GM23338 (cell line): ENCODE results near the gene ARL8B. TPM values are rescaled to one million over a fixed set of nuclear protein-coding genes. Genes with fewer than 3 reads are reported as not detected.

ENCODE experiments used
- ATAC-seq: fragments of 200-7000 bp; cut with Tn5 transposase; 3 replicates; pipeline ENCODE4 v1.9.1; 2020
- DNase-seq: peaks from one replicate; pipeline ENCODE4 v3.0.0-alpha.2; 2015; ENCODE audit warnings: low spot score
- H2AFZ ChIP-seq: fragments of 200-600 bp; sonication (generic); 2 replicates; pipeline ENCODE4 v1.8.0; 2016; ENCODE audit warnings: antibody characterized with exemption, mild to moderate bottlenecking, moderate library complexity
- H3F3A ChIP-seq: fragments of 200-600 bp; sonication (generic); replicated peaks from 2 replicates; pipeline ENCODE4 v1.8.0; 2017; ENCODE audit warnings: antibody characterized with exemption, mixed run types, low read depth
- H3K27ac ChIP-seq: fragments of 200-600 bp; sonication (generic); 2 replicates; pipeline ENCODE4 v1.6.1; 2016; ENCODE audit warnings: low read depth
- H3K27me3 ChIP-seq: fragments of 200-600 bp; sonication (generic); 2 replicates; pipeline ENCODE4 v1.8.0; 2016; ENCODE audit warnings: mild to moderate bottlenecking, mixed run types, moderate library complexity; ENCODE audit not compliant: insufficient read depth
- H3K36me3 ChIP-seq: fragments of 200-600 bp; sonication (generic); 2 replicates; pipeline ENCODE4 v1.8.0; 2016; ENCODE audit warnings: mild to moderate bottlenecking; ENCODE audit not compliant: insufficient read depth
- H3K4me1 ChIP-seq: fragments of 200-600 bp; sonication (generic); 2 replicates; pipeline ENCODE4 v1.8.0; 2016; ENCODE audit warnings: mild to moderate bottlenecking, moderate library complexity; ENCODE audit not compliant: insufficient read depth
- H3K4me2 ChIP-seq: fragments of 200-600 bp; sonication (generic); 2 replicates; pipeline ENCODE4 v1.7.1; 2017; ENCODE audit warnings: mixed run types
- H3K4me3 ChIP-seq: fragments of 200-600 bp; sonication (generic); 2 replicates; pipeline ENCODE4 v1.6.1; 2016; ENCODE audit warnings: mixed run types
- H3K79me2 ChIP-seq: fragments of 200-600 bp; sonication (generic); replicated peaks from 2 replicates; pipeline ENCODE4 v1.8.0; 2017; ENCODE audit warnings: mild to moderate bottlenecking; ENCODE audit not compliant: insufficient read depth
- H3K9me2 ChIP-seq: fragments of 200-600 bp; sonication (generic); 2 replicates; pipeline ENCODE4 v1.8.0; 2017; ENCODE audit not compliant: insufficient read depth
- H4K20me1 ChIP-seq: fragments of 200-600 bp; sonication (generic); replicated peaks from 2 replicates; pipeline ENCODE4 v1.8.0; 2017; ENCODE audit warnings: mild to moderate bottlenecking; ENCODE audit not compliant: insufficient read depth
- H3K27ac Mint-ChIP-seq: 2 replicates; pipeline ENCODE4 v1.8.0; 2020; ENCODE audit warnings: inconsistent platforms, mild to moderate bottlenecking, moderate library complexity, mixed read lengths
- H3K27me3 Mint-ChIP-seq: 3 replicates; pipeline ENCODE4 v1.8.0; 2022; ENCODE audit warnings: low read depth, mild to moderate bottlenecking, moderate library complexity, mixed read lengths, inconsistent platforms; ENCODE audit not compliant: insufficient read depth, poor library complexity
- H3K36me3 Mint-ChIP-seq: 3 replicates; pipeline ENCODE4 v1.8.0; 2021; ENCODE audit warnings: low read depth, mild to moderate bottlenecking, inconsistent platforms, moderate library complexity, mixed read lengths
- H3K4me1 Mint-ChIP-seq: 3 replicates; pipeline ENCODE4 v1.8.0; 2020; ENCODE audit warnings: mild to moderate bottlenecking, inconsistent platforms, mixed read lengths
- H3K4me3 Mint-ChIP-seq: 3 replicates; pipeline ENCODE4 v1.8.0; 2021; ENCODE audit warnings: moderate library complexity, mild to moderate bottlenecking, inconsistent platforms, mixed read lengths
- H3K9me3 Mint-ChIP-seq: 3 replicates; pipeline ENCODE4 v1.8.0; 2020; ENCODE audit warnings: moderate library complexity, mild to moderate bottlenecking, inconsistent platforms, mixed read lengths
- CREB1 ChIP-seq: fragments of 250-450 bp; sonication (Bioruptor Pico); IDR thresholded peaks from 2 replicates; pipeline ENCODE4 v1.5.0; 2020; ENCODE audit warnings: low read depth, mild to moderate bottlenecking, moderate library complexity
- CTCF ChIP-seq, 2 experiments: fragments of 200-600 bp in 1 of 2; sonication (generic) in 1 of 2; conservative IDR thresholded peaks; 2 replicates each; pipeline versions ENCODE4 v1.5.1 to v1.6.1; 2016 to 2017; ENCODE audit warnings: antibody characterized with exemption in 2 of 2, low read depth in 2 of 2, mild to moderate bottlenecking in 2 of 2, moderate library complexity in 1 of 2
- EZH2 ChIP-seq: fragments of 200-600 bp; sonication (generic); IDR thresholded peaks from one replicate; pipeline ENCODE4 v1.8.0; 2017; ENCODE audit warnings: antibody characterized with exemption, mild to moderate bottlenecking, low read depth; ENCODE audit not compliant: unreplicated experiment
- EZH2phosphoT487 ChIP-seq: fragments of 200-600 bp; sonication (generic); IDR thresholded peaks from one replicate; pipeline ENCODE4 v1.8.1; 2018; ENCODE audit warnings: antibody characterized with exemption; ENCODE audit not compliant: unreplicated experiment
- JUNB ChIP-seq: IDR thresholded peaks from one replicate; pipeline ENCODE4 v1.6.1; 2016; ENCODE audit warnings: antibody characterized with exemption; ENCODE audit not compliant: unreplicated experiment
- NANOG ChIP-seq: IDR thresholded peaks from 2 replicates; pipeline ENCODE4 v1.6.1; 2016; ENCODE audit warnings: antibody characterized with exemption, borderline replicate concordance
- POLR2AphosphoS5 ChIP-seq: IDR thresholded peaks from 2 replicates; pipeline ENCODE4 v1.6.1; 2016; ENCODE audit warnings: antibody characterized with exemption, low read depth
- STAT1 ChIP-seq: IDR thresholded peaks from one replicate; pipeline ENCODE4 v1.6.1; 2016; ENCODE audit warnings: antibody characterized with exemption; ENCODE audit not compliant: unreplicated experiment
- ZNF114 ChIP-seq: fragments of 250-450 bp; sonication (Bioruptor Pico); IDR thresholded peaks from 2 replicates; pipeline ENCODE4 v1.5.0; 2020; ENCODE audit warnings: mild to moderate bottlenecking, moderate library complexity
- ZNF331 ChIP-seq: fragments of 250-450 bp; sonication (Bioruptor Pico); IDR thresholded peaks from 2 replicates; pipeline ENCODE4 v1.5.0; 2020; ENCODE audit warnings: low read depth, mild to moderate bottlenecking, moderate library complexity
- ZNF462 ChIP-seq: fragments of 250-450 bp; sonication (Bioruptor Pico); IDR thresholded peaks from 2 replicates; pipeline ENCODE4 v1.5.0; 2020; ENCODE audit warnings: mild to moderate bottlenecking, moderate library complexity
- polyA plus RNA-seq: library from polyadenylated mRNA; unstranded; fragments of >200 nt; fragmentation: Nextera tagmentation; extraction: Ambion mirVana; gene quantifications from 2 replicates; pipeline ENCODE4 v1.2.1, GENCODE V29; 2016
- total RNA-seq: library from RNA; depleted of rRNA; stranded (reverse); fragments of >200 nt; shearing (Covaris generic); gene quantifications from 2 replicates; pipeline ENCODE4 v1.2.3, GENCODE V29; 2014
- TF ChIP-seq, protein P1 (sequence below): IDR thresholded peaks from 2 replicates; pipeline ENCODE4 v1.6.1; 2016; ENCODE audit warnings: antibody characterized with exemption
- TF ChIP-seq, protein P2 (sequence below): IDR thresholded peaks from one replicate; pipeline ENCODE4 v1.6.1; 2018; ENCODE audit warnings: antibody characterized with exemption; ENCODE audit not compliant: unreplicated experiment

Gene ARL8B
- total and polyA plus RNA-seq, 2 experiments from 2014 or later = 25.5 to 40.8 TPM

DNA sequence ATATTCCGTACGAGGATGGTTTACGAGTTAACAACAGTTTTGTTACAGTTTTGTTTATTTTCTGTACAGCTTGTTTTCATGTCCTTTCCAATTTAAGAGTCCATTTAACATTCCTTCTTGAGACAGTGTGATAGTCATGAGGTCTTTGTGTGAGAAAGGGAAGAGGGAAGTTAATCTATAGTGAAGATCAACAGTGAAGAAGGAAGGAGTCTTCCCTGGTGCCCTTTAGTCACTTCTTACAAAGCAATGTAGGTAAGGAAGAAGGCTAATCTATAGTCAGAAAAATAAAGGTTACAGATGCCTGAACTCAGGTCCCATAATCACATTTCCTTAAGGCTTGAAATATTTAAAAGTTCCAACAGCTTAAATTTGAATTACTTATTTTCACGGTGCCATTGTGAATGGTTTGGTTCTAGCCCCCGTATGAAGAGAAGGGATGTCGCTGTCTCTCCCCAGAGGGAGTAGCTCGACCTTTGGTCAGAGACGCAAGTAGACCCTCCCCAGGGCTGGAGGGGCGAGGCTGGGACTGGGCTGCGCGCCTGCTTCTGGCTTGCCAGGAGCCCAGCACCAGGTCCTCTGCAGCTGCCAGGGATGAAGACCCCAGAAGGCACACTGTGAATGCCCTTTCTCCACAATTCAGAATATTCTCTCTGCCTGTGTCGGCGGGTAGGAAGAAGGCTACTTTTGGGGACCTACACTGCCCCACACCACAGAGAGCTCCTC, 100.4 kb downstream of the ARL8B start:
- no peaks in the 10 kb centered on the region for H3K36me3 ChIP-seq
- H3K27ac ChIP-seq = no peak overlapping the region
- H3K27me3 Mint-ChIP-seq = peaks cover 5% of the 10 kb centered on the region
- H3K4me2 ChIP-seq = no peak overlapping the region
- no peaks in the 10 kb centered on the region for H3K9me3 Mint-ChIP-seq
- H3K4me1 ChIP-seq = peaks cover 21% of the 10 kb centered on the region
- no peaks in the 10 kb centered on the region for H3K79me2 ChIP-seq
- H3K27ac Mint-ChIP-seq = no peak overlapping the region
- peaks cover 11% of the 10 kb centered on the region for H3K36me3 Mint-ChIP-seq
- H3F3A ChIP-seq = no peaks in the 10 kb centered on the region
- no peaks in the 10 kb centered on the region for H3K9me2 ChIP-seq
- peaks cover 38% of the 10 kb centered on the region for H3K4me1 Mint-ChIP-seq
- TF ChIP-seq JUNB = no peak
- no peak for TF ChIP-seq EZH2phosphoT487
- no peak for TF ChIP-seq EZH2
- no peak for TF ChIP-seq CREB1 (CRISPR knock-in tag)
- no peak for TF ChIP-seq ZNF462
- TF ChIP-seq, protein P1, sequence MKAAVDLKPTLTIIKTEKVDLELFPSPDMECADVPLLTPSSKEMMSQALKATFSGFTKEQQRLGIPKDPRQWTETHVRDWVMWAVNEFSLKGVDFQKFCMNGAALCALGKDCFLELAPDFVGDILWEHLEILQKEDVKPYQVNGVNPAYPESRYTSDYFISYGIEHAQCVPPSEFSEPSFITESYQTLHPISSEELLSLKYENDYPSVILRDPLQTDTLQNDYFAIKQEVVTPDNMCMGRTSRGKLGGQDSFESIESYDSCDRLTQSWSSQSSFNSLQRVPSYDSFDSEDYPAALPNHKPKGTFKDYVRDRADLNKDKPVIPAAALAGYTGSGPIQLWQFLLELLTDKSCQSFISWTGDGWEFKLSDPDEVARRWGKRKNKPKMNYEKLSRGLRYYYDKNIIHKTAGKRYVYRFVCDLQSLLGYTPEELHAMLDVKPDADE = no peak
- TF ChIP-seq, protein P2, sequence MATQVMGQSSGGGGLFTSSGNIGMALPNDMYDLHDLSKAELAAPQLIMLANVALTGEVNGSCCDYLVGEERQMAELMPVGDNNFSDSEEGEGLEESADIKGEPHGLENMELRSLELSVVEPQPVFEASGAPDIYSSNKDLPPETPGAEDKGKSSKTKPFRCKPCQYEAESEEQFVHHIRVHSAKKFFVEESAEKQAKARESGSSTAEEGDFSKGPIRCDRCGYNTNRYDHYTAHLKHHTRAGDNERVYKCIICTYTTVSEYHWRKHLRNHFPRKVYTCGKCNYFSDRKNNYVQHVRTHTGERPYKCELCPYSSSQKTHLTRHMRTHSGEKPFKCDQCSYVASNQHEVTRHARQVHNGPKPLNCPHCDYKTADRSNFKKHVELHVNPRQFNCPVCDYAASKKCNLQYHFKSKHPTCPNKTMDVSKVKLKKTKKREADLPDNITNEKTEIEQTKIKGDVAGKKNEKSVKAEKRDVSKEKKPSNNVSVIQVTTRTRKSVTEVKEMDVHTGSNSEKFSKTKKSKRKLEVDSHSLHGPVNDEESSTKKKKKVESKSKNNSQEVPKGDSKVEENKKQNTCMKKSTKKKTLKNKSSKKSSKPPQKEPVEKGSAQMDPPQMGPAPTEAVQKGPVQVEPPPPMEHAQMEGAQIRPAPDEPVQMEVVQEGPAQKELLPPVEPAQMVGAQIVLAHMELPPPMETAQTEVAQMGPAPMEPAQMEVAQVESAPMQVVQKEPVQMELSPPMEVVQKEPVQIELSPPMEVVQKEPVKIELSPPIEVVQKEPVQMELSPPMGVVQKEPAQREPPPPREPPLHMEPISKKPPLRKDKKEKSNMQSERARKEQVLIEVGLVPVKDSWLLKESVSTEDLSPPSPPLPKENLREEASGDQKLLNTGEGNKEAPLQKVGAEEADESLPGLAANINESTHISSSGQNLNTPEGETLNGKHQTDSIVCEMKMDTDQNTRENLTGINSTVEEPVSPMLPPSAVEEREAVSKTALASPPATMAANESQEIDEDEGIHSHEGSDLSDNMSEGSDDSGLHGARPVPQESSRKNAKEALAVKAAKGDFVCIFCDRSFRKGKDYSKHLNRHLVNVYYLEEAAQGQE = no peak
- no peak for TF ChIP-seq NANOG
- no peak for TF ChIP-seq CTCF (conservative IDR thresholded peaks at IDR 0.05; ENCODE audit: low read depth in 2 of 2)
- no peak for TF ChIP-seq ZNF331 (CRISPR knock-in tag)
- TF ChIP-seq ZNF114 (CRISPR knock-in tag) = no peak
- no peak for TF ChIP-seq POLR2AphosphoS5
- TF ChIP-seq STAT1 = no peak
- ATAC-seq = no peak; the same call in 2 of the 3 replicates
- no peak overlapping the region for H2AFZ ChIP-seq
- DNase-seq = no peak
- no peak overlapping the region for H3K4me3 Mint-ChIP-seq
- H3K27me3 ChIP-seq = no peaks in the 10 kb centered on the region
- no peaks in the 10 kb centered on the region; the same call in 1 of the 2 replicates for H4K20me1 ChIP-seq
- no peak overlapping the region for H3K4me3 ChIP-seq
